MG63 (cell line): ENCODE data around the gene TNRC18. TPM values are rescaled to one million over a fixed set of nuclear protein-coding genes. Genes with fewer than 3 reads are reported as not detected.

ENCODE experiments used
- DNase-seq: peaks from one replicate; pipeline ENCODE4 v3.0.0-alpha.2; 2020
- H3K27me3 ChIP-seq: fragments of 250-450 bp; sonication (Bioruptor Pico); 2 replicates; pipeline ENCODE4 v1.5.1; 2020; ENCODE audit warnings: mild to moderate bottlenecking, moderate library complexity
- H3K36me3 ChIP-seq: fragments of 250-450 bp; sonication (Bioruptor Pico); 2 replicates; pipeline ENCODE4 v1.5.1; 2020; ENCODE audit warnings: mild to moderate bottlenecking, moderate library complexity
- H3K4me3 ChIP-seq: fragments of 250-450 bp; sonication (Bioruptor Pico); 2 replicates; pipeline ENCODE4 v1.5.1; 2020; ENCODE audit warnings: mild to moderate bottlenecking, moderate library complexity
- H3K9me3 ChIP-seq: fragments of 250-450 bp; sonication (Bioruptor Pico); 2 replicates; pipeline ENCODE4 v1.5.1; 2020; ENCODE audit warnings: mild to moderate bottlenecking, moderate library complexity
- total RNA-seq: library from RNA; depleted of rRNA; stranded (reverse); fragments of >200 nt; shearing (Covaris generic); gene quantifications from 2 replicates; pipeline ENCODE4 v1.2.3, GENCODE V29; 2014; ENCODE audit warnings: low replicate concordance

The TNRC18 gene
- total RNA-seq, 1 experiment from 2014 or later = 25.0 TPM

DNA sequence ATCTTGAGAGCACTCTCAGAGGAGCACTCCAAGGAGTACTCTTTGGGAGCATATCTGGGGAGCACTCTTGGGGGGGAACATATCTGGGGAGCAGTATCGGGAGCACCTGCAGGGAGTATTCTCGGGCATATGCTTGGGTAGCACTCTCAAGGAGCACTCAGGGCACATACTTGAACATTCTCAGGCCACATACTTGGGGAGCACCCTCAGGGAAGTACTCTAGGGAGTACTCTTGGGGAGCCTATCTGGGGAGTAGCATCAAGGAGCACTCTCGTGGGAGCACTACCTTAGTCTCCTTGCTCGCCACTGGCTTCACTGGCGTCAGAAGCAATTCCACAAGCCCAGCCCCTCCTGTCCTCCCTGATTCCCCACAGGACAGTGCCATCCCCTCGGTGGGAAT is 31.5 kb upstream of the TNRC18 start:
- no peaks in the 10 kb centered on the region for H3K36me3 ChIP-seq
- no peaks in the 10 kb centered on the region for H3K27me3 ChIP-seq
- H3K9me3 ChIP-seq = no peaks in the 10 kb centered on the region
- DNase-seq = no peak
- H3K4me3 ChIP-seq = no peak overlapping the region

DNA sequence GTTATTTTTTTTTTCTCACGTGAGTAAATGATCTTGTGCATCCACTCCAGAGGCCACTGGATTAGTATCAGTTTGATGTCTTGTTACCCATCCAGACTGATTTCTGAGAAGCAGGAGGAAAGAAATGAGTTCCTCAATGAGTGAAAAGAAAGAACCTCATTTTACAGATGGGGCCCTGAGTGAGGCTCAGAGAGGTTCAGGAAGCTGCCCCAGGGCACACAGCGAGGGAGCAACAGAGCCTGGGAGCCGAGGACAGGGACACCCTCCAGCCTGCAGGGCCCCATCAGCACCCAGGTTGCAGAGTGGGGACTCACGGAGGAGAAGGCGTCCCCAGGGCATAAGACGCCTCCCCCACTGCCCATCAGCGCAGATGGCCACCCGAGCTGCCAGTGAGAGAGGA is 30.9 kb upstream of the TNRC18 start:
- H3K9me3 ChIP-seq = no peaks in the 10 kb centered on the region
- DNase-seq = no peak
- H3K27me3 ChIP-seq = no peaks in the 10 kb centered on the region
- H3K4me3 ChIP-seq = no peak overlapping the region
- H3K36me3 ChIP-seq = no peaks in the 10 kb centered on the region

DNA sequence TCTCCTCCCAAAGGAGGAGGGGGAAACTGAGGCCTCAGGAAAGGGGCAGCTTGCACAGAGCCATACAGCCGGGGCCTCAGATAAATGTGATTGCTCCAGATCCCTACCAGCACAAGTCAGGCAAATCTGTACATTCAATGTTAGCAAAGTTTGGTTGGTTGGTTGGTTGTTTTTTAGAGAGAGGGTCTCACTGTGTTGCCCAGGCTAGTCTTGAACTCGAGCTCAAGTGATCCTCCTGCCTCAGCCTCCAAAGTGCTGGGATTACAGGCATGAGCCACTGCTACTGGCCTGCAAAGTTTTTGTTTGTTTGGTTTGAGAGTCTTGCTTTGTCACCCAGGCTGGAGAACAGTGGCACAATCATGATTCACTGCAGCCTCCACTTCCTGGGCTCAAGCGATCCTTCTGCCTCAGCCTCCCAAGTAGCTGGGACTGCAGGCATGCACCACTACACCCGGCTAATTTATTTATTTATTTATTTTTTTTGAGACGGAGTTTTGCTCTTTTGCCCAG is 30.0 kb upstream of the TNRC18 start:
- Histone ChIP-seq H3K9me3 (no peaks in the 10 kb centered on the region), H3K4me3 (no peak overlapping the region), H3K36me3 (no peaks in the 10 kb centered on the region), H3K27me3 (no peaks in the 10 kb centered on the region)
- no peak for DNase-seq

DNA sequence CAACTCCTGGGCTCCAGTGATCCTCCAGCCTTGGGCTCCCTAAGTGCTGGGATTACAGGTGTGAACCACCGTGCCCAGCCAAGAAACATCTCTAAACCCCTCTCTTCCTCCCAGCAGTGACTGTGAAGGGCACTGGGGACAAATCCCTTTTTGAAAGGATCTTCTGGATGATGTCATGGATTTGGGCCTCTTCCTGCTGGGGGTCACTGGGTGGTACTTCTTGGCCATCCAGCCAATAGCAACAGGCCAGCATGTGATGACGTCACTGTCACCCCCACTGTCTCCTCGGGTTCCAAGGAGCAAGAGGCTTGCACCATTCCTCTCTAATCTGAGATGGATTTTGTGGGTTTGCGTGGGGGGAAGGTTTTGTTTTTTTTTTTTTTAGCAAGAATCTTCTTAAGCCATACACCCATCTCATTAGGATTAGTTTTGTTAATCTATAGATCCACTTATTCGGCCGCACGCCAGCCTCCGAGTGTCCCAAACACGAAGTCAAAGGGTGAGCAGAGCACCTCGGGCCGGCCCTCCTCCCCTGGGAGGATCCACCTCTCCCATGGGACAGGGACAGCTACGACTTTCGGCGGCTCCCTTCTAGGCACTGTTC is 29.4 kb upstream of the TNRC18 start:
- no peaks in the 10 kb centered on the region for H3K9me3 ChIP-seq
- H3K36me3 ChIP-seq = no peaks in the 10 kb centered on the region
- H3K4me3 ChIP-seq = no peak overlapping the region
- no peaks in the 10 kb centered on the region for H3K27me3 ChIP-seq
- DNase-seq = no peak

DNA sequence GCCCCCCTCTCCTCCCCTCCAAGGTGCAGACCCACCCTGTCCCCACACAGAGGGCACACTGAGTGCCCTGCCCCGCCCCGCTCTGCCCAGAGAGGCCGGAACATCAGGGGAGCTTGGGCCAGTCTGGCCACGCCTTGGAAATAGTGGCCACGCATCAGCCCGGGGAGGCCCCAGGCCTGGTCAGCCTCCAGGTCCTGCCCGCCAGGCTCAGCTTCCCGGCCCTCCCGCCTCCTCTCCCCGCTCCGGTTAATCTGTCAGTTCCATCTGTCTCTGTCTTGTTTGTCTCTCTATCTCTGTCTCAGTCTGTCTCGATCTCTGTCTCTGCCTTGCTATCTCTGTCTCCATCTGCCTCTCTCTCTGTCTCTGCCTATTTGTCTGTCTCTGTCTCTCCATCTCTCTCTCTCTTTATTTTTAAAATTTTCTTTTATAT is 28.9 kb upstream of the TNRC18 start:
- H3K36me3 ChIP-seq = no peaks in the 10 kb centered on the region
- DNase-seq = no peak
- H3K9me3 ChIP-seq = no peaks in the 10 kb centered on the region
- H3K27me3 ChIP-seq = no peaks in the 10 kb centered on the region
- no peak overlapping the region for H3K4me3 ChIP-seq

DNA sequence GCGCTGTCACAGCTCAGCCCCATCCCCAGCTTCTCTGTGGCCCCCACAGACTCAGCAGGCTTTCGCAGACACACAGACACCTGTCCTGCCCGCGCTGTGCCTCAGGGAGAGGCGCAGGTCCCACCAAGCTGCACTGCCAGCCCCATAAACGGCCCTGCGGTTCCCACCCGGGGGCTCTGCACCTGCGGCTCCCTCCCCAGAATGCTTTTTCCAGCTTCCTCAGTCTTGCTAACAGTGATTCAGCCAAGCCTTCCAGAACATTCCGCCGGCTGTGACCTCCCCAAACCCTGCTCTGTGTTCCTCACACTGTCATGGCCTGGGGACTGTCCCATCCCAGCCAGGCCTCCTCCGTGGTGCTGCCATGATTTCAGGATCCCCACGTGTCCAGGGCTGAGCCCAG is 27.8 kb upstream of the TNRC18 start:
- Histone ChIP-seq H3K4me3 (no peak overlapping the region), H3K9me3 (no peaks in the 10 kb centered on the region), H3K27me3 (no peaks in the 10 kb centered on the region), H3K36me3 (no peaks in the 10 kb centered on the region)
- no peak for DNase-seq

DNA sequence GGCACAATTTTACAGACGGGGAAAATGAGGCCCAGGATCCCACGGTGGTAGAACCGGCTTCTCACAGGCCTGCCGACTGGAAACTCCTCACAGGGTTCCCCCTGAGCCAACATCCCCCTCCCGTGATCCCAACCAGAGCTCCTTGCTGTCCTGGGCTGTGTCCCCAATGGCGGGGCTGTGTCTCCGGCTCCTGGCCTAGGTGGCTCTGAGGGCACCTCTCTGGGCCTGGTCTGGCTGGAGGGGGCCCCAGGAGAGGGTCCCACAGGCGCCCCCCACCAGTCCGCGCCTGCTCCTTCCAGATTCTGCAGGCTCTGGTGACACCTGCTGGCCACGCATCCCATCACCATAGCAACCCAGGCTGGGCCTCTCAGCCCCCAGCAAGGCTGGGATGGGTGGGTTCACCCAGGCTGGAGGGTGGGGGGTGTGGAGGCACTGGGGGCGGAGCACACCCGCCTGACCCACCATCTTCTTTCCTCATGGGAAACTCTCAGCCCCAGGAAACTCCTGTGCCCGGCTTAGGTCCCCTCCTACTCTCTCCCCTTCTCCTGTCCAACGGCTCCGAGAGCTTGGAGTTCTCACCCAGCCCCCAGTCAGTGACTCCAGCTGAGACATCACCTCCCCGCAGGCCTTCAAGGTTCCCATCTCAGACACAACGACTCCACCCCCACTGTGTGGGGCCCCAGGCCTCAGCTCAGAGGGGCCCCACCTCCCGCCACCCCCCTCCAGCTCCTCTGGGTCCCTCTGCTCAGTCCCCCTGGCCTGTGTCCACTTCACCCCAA is 27.1 kb upstream of the TNRC18 start:
- no peak overlapping the region for H3K4me3 ChIP-seq

DNA sequence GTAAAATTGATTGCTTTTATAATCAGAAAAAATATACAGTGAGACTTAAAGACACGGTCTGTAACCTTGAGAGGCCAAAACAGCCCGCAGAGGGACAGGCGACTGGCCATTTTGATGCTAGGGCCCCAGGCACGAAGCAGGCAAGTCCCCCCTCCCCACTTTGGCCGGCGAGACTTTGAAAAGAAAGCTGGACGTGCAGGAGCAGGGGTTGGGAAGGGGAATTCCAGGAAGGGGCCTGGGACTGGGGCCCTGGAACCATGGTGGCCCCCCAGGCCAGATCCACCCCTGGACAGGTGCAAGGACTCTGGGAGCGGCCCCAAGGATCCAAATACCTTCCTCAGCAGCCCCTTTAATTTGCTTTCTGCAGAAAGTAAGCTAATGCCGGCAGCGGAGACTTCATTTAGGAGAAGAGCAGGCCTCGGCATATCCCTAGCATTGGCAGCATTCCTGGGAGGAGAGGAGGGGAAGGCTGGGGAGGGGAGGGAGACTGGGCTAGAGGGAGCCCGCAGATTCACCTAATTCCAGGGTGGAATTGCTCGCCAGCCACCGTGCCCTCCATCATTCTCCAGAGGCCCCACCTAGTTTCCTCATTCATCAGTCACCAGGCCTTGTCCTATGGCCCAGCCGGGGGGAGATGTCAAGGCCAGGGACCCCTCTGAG is 24.9 kb upstream of the TNRC18 start:
- no peak for DNase-seq
- H3K4me3 ChIP-seq = no peak overlapping the region
- H3K9me3 ChIP-seq = no peaks in the 10 kb centered on the region
- no peaks in the 10 kb centered on the region for H3K27me3 ChIP-seq
- H3K36me3 ChIP-seq = no peaks in the 10 kb centered on the region

More for the DNA sequence above, 27.1 kb upstream of the TNRC18 start:
- H3K36me3 ChIP-seq = no peaks in the 10 kb centered on the region
- DNase-seq = peak; percentile 21
- H3K27me3 ChIP-seq = no peaks in the 10 kb centered on the region
- no peaks in the 10 kb centered on the region for H3K9me3 ChIP-seq

DNA sequence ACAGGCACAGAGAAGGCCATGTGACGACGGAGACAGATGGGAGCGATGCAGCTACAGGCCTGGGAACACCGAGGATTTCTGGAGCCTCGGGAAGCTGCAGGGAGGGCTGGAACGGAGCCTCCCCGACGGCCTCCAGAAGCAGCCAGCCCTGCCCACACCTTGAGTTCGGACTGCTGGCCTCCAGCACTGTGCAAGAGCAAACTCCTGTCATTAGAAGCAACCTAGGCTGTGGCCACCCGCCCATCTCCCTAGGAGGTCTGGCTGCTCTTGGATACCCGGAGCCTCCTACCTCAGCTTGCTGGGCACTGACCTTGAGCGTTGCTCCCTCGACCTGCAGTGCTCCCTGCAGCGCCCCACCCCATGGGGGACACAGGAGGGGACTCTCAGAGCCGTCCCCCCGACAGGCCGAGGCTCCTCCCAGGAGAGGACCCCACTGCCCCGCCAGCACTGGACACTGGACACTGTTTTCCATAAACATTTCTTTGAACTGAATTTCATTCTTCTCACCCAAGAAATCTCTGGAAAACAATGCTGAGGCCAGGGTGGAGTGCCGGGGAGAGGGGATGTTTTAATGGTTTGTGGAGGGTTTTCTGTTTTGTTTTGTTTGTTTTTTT is 22.5 kb upstream of the TNRC18 start:
- H3K27me3 ChIP-seq = no peaks in the 10 kb centered on the region
- no peak for DNase-seq
- no peak overlapping the region for H3K4me3 ChIP-seq
- H3K36me3 ChIP-seq = no peaks in the 10 kb centered on the region
- H3K9me3 ChIP-seq = no peaks in the 10 kb centered on the region

DNA sequence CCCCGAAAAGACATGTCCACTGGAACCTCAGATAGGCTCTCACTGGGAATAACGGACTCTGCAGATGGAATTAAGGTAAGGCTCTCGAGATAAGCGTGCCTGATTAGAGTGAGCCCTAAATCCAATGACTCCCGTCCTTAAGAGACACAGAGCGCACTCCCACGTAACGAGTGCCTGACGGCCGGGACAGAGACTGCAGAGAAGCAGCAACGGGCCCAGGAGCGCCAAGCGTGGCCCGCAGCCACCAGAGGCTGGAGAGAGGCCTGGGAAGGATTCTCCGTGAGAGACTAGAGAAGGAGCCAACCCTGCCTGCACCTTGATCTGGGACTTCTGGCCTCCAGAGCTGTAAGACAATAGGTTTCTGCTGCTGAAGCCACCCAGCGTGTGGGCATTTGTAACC is 20.0 kb upstream of the TNRC18 start:
- H3K9me3 ChIP-seq = no peaks in the 10 kb centered on the region
- no peaks in the 10 kb centered on the region for H3K36me3 ChIP-seq
- no peaks in the 10 kb centered on the region for H3K27me3 ChIP-seq
- H3K4me3 ChIP-seq = no peak overlapping the region
- no peak for DNase-seq

DNA sequence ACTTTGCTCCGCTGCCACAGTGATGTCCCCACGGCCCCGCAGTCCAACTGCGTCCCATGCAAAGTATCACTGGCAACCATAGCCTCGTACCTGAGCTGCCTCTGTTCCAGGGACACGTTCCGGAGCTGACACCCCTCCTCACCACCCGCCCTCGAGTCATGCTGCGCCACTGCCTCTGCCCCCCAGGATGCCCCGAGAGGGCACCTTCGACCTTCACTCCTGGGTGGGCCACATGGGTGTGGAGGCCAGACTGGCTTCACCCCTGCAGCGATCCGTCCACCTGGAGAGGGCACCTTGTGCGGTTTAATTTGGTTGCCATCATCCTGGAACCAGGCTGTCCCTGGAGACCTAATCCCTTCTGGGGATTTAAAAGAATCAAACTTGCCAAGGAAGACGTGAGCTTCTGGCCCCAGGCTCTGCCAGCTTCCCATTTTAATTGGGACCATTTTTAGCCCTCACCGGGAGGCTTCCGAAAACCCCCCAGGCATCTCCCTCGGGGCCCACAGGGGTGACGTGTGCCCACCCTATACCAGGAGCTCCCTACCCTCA is 19.2 kb upstream of the TNRC18 start:
- Histone ChIP-seq H3K4me3 (no peak overlapping the region), H3K9me3 (no peaks in the 10 kb centered on the region), H3K27me3 (no peaks in the 10 kb centered on the region), H3K36me3 (no peaks in the 10 kb centered on the region)
- no peak for DNase-seq

DNA sequence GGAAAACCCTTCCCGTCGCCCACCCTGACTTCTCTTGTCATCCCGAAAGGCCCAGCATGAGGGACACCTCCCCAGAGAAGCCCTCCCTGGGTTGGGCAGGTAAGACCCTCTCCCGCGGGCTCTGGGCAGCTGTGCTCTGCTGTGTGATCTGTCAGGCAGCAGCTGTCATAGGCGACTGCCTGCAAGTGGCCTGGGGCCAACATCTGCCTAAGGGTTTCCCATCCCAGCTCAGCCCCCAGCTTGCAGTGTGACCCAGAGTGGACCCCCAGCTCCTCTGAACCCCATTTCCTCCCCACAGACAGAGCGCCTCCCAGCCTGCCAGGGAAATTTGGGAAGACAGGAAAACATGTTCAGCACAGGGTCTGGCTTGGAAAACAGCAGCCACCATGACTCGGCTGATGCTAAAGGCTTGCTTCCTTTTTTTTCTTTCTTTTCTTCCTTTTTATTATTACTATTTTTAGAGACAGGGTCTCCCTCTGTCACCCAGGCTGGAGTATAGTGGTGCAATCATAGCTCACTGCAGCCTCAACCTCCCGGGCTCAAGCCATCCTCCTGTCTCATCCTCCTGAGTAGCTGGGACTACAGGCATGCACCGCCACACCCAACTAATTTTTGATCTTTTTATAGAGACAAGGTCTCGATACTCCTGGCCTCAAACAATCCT is 18.3 kb upstream of the TNRC18 start:
- no peak for DNase-seq
- Histone ChIP-seq H3K27me3 (no peaks in the 10 kb centered on the region), H3K4me3 (no peak overlapping the region), H3K9me3 (no peaks in the 10 kb centered on the region), H3K36me3 (peaks cover 2% of the 10 kb centered on the region; the same call in 1 of the 2 replicates)

DNA sequence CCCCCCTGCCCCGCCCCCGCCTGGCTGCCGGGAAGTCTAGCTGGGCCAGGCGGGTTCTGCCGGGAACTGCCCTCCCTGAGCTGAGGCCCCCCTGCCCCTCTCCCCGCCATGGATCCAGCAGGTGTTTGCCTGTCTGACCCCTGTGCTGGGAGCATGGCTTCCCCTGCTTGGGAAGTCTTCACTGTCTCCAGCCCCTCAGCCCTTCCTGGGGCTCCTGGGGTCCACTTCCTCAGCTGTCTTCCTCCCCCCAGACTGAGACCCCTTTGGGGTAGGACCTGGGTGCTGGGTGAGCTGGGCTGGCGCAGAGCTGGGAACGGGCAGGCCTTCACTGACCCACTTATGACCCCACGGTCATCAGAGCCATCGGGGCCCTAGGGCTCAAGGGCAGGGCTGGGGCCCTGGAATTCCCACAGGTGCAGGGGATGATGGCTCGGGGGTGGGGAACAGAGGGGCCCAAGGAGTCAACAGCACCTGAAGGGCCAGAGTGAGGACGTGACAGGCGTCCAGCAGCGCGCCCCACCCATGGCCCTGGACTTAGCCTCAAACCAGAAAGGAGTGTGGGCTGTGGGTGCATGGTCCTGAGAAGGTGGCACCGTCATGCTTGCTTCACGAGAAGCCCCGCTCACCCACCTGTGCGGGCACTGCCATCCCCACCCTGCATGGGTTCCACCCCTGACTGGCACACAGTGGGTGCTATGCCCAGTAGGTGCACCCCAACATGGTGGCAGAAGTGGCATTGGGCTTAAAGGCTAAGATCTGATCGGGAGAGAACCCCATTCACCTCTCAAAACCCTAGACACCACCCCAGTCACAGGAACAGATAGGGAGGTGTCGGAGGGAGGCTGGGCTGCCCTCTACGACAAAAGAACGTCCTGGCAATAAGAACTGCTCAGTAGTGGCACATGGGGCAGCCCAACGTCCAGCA is 16.2 kb upstream of the TNRC18 start:
- H3K4me3 ChIP-seq = no peak overlapping the region
- no peaks in the 10 kb centered on the region for H3K9me3 ChIP-seq
- H3K36me3 ChIP-seq = peaks cover 4% of the 10 kb centered on the region; the same call in 1 of the 2 replicates
- no peaks in the 10 kb centered on the region for H3K27me3 ChIP-seq
- no peak for DNase-seq

DNA sequence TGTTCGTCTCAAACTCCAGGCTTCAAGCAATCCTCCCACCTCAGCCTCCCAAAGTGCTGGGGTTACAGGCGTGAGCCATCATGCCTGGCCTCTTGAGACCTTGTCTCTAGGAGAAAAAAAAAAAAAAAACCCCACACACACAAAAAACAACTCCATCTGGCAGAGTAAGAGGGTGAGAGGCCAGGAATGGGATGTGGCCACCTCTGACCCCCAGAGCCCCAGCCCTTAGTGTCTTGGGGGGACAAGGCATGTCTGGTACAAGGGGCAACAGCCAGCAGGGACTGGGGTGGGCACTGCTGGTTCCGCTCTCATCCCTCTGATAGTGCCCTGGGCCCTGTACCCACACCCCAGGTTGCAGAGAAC is 15.6 kb upstream of the TNRC18 start:
- DNase-seq = no peak
- Histone ChIP-seq H3K9me3 (no peaks in the 10 kb centered on the region), H3K4me3 (no peak overlapping the region), H3K36me3 (peaks cover 4% of the 10 kb centered on the region; the same call in 1 of the 2 replicates), H3K27me3 (no peaks in the 10 kb centered on the region)

DNA sequence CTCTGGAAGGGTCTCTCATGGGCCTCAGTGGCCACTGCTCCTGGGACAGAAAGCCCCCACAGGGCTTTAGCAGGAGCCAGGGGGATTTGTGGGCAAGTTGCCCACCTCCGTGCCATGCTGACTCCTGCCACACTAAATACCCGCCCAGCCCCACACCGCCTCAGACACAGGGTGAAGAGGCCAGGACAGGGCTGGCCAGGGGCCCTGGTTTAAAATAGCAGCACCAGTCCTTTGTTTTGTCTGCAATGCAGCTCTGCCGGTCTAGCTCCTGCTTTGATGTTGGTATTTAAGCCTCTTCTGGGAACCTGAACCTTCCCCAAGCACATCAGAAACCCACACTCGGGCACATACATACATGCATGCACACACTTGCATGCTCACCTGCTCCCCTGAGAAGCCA is 14.4 kb upstream of the TNRC18 start:
- H3K9me3 ChIP-seq = no peaks in the 10 kb centered on the region
- DNase-seq = no peak
- no peaks in the 10 kb centered on the region for H3K27me3 ChIP-seq
- no peak overlapping the region for H3K4me3 ChIP-seq
- peaks cover 5% of the 10 kb centered on the region; the same call in 1 of the 2 replicates for H3K36me3 ChIP-seq
